Activated gamma-delta T cell (primary cell): ENCODE data around the gene MTFR1L.

Source experiments
- DNase-seq: peaks from one replicate; lab custom pipeline; 2025; lab: John Stamatoyannopoulos, UW

The MTFR1L gene

DNA sequence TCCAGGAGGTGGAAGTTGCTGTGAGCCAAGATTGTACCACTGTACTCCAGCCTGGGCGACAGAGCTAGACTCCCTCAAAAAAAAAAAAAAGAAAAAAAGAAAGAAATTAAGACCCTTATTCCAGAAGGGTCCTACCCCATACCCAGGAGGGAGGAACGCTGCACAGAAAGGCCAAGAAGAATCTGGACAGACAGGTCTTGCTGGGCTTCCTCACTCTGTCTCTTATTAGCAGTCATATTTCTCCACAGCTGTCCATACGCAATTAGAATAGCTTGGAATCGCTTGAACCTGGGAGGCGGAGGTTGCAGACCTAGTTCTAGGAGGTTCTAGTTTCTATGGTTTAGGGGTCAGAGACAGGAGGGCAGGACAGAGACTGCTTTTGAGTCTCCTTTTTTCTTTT is 58.9 kb downstream of the MTFR1L start:
- no peak for DNase-seq

DNA sequence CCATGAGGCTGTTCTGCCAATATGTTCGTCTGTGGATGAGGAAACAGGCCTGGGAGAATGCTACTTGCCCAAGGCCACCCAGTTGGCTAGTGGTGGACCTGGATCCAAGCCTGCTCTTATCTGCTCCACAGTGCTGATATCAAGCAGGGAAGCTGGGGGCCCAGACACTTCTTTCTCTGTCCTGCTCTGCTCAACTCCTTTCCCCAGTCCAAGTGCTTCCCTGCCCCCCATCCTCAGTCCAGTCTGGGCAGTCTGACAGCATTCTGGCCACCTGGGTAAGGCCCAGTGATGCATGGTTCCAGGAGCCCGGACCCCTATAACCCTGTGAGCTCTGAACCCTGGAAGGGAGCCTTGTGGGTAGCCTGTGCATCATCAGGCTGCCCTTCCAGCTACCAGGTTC is 59.9 kb downstream of the MTFR1L start:
- no peak for DNase-seq

DNA sequence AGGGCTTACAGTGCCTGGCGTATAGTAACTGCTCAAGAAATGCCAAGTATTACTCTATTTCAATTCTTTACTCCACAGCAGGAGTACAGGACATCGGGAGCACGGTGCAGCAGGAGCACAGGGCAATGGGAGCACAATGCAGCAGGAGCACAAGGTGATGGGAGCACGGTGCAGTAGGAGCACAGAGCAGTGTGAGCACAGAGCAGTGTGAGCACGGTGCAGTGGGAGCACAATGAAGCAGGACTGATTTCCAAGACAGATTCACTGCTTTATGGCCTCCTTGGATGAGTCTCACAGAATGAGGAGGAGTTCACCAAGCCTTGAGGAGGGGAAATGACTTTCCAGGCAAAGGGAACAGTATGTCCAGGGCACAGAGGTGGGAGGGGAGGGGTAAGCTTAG is 60.8 kb downstream of the MTFR1L start:
- DNase-seq: no peak

DNA sequence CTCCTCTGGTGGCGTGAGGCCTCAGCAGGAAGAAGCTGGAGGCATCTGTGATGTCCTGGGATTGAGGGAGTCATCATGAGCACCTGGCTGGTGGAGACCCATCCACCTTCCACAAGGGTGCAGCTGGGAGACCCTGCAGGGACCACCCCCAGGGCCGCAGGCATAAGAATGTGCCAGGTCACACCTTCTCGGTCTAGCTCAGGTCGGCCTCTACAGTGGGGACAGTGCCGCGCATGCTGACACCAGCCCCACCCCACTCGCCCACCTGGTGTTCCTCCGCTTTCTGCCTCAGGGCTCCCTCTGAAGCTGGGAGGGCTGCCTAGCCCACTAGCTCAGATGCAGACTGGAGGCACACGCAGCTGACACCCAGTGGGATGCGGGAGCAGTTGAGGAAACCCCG is 61.5 kb downstream of the MTFR1L start:
- no peak for DNase-seq
